Activated CD4-positive, alpha-beta T cell treated with anti-CD3 and anti-CD28 coated beads, Interleukin-2, amount 50 U/mL, for 16 hours (primary cell): Measurements from ENCODE around the gene KAZN.

Experiments used
- DNase-seq: peaks from one replicate; pipeline ENCODE4 v3.0.0-alpha.2; 2020

KAZN gene

DNA sequence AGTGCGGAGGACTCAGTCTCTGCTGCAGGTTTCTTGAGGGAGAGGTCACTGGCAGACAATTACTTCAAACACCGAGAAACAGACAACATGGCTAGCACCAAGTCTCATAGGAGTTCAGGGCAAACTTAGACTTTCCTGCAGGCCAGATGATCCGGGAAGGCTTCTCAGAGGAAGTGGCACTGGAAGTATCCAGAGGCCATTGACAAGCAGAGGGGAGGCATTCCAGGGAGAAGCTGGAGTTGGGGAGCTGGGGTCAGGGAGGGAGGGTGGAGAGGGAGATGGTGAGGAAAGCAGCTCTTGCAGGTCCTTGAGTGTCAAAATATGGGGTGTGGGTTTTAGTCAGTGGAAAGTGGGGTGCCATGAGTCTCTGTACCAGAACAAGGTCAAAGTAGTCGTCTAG is 147.9 kb downstream of the KAZN start:
- no peak for DNase-seq

DNA sequence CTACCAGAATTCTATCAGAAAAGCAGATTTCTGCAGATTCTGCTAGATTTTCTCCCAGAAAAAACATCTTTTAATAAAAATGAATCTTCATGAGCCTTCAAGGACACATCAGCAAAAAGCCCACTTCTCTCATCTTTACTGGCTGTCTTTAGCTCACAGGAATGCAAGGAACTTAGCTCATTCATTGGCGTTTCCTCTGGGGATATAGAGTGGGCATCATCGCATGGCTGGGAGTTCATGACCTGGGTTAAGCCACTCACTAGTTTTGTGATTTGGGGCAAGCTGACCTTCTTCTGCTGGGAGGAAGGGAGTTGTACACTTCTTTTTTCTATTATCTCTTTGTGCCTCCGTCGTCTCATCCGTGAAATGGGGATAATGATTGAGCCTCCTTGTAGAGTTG is 149.7 kb downstream of the KAZN start:
- no peak for DNase-seq

- no peak for DNase-seq
These were observed 150.5 kb downstream of the KAZN start for GRCh38 chr1:14748977-14749376.

GRCh38 chr1:14750490-14750889 is 152.0 kb downstream of the KAZN start:
- no peak for DNase-seq

- no peak for DNase-seq
These were observed 157.2 kb downstream of the KAZN start for GRCh38 chr1:14755518-14756252.

GRCh38 chr1:14756589-14757285 is 158.3 kb downstream of the KAZN start:
- no peak for DNase-seq

DNA sequence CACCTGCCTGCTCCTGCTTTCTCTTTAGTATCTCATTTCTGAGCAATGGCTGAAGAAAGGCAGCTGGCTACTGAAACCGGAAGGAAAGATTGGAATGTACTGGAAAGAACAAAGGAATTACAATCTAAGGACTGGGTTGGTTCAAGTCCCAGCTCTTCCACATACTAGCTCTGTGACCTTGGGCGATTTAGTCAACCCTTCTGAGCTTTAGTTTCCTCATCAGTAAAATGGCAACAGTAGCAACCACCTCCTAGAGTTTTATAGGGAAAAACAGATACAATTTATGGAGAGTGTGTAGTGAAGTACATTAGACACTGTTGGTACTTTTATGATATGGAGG is 158.8 kb downstream of the KAZN start:
- DNase-seq, result no peak

GRCh38 chr1:14759042-14759818 is 160.7 kb downstream of the KAZN start:
- DNase-seq, result no peak

- no peak for DNase-seq
These were observed 161.4 kb downstream of the KAZN start for GRCh38 chr1:14759843-14760242.

DNA sequence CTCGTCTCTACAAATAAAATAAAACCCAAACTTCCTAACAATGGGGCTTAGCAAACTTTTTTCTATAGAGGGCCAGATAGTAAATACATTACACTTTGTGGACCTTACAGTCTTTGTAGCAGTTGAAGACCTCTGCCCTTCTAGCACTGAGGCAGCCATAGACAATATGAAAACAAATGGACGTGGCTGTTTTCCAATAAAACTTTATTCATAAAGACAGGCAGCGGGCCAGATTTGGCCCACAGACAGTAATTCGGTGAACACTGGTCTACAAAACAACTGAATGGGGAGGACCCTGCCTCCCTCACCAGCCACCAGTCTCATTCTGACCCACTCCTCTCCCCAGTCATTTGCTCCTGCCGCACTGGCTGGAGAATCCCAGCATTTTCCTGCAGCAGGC is 162.3 kb downstream of the KAZN start:
- DNase-seq, result no peak

- no peak for DNase-seq
These were observed 163.0 kb downstream of the KAZN start for GRCh38 chr1:14761291-14762153.

DNA sequence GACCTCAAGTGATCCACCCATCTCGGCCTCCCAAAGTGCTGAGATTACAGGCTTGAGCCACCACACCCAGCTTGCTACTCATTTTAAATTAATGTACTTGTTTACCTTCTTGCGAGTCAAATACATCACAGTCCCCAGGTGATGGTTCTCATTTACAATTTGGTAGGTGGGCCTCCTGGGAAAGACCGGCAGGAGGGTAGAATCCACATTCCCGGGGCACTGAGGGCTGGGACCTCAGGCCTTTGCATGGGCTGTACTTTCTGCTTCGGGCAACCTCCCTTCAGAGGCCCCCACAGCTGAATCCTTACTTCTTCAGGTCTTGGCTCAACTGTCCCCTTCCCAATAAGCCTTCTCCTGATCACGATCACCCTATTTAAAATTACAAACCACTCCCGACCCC is 165.5 kb downstream of the KAZN start:
- DNase-seq, result no peak

DNA sequence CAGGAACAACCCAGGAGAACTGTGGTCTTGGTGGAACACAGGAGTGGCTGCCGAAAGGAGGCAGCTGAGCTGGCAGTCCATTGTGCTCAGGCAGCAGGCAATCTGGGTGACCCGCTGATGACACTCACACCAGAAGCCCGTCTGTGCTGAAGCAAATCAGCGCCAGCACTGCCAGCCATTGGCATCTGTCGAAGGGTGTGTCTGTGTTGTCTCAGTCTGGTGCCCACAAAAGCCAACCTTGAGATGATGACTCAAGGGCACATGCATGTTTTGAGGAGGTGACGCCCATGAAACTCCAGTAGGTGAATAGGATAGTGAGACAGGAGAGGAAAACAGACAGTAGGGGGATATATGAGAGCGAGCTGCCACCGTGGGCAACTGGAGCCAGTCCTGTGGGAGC is 167.3 kb downstream of the KAZN start:
- DNase-seq, result no peak

DNA sequence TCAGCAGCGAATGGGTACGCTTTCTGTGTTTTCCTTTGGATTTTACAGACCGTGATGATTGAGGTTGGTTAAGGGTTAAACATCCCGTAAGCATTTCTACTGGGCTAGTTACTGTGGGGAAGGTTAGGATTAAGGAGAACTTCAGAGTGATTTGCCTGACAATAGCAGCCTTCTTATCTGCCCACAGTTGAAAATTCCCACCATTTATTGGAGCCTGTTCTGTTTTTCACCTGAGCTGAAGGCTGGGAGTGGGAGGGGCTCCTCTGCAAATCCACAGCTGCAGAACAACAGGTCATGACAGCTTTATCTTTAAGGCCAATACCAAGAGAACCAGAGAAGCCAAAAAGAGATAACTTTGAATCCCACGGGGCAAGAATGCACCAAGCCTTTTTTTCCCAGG is 168.6 kb downstream of the KAZN start:
- no peak for DNase-seq

GRCh38 chr1:14768582-14769304 is 170.3 kb downstream of the KAZN start:
- DNase-seq, result no peak

DNA sequence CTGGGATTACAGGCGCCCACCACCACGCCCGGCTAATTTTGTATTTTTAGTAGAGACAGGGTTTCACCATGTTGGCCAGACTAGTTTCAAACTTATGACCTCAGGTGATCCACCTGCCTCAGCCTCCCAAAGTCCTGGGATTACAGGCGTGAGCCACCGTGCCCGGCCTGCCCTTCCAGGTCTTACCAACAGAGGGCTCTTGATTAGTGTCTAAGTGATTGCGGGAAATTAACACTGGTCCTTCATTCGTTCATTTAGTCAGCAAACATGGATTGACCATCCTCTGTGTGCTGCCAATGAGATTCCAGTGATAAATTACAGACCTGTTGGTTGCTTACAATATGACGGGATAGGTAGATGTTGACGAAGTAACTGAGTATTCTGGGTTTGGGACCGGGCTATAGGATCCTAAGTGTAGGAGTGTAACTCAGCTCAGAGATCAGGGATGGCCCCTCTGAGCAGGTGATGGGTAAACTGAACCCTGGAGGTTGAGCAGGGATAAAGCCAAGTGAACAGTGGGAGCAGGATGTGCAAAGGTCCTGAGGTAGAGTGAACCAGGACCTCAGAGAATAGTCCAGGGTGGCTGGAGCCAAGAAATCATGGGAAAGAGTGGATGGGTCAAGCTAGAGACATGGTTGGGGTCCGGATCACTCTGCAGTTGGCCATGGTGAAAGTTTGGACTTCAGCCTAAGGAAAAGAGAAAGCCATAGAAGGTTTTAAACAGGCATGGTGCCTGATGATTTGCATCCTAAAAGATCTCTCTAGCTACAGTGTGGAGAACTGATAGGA is 171.2 kb downstream of the KAZN start:
- no peak for DNase-seq

- no peak for DNase-seq
These were observed 175.0 kb downstream of the KAZN start for GRCh38 chr1:14773396-14774025.

- no peak for DNase-seq
These were observed 175.7 kb downstream of the KAZN start for GRCh38 chr1:14774225-14774624.

GRCh38 chr1:14774988-14775387 is 176.5 kb downstream of the KAZN start:
- DNase-seq, result no peak

- no peak for DNase-seq
These were observed 176.9 kb downstream of the KAZN start for GRCh38 chr1:14775434-14775833.
